Measurements from ENCODE around the gene OR10G2.

- no peak for TF ChIP-seq EZH2 (IDR thresholded peaks at IDR 0.05; ENCODE audit: low read length)
- TF ChIP-seq CTCF (optimal IDR thresholded peaks at IDR 0.05 in 1 of 3, IDR thresholded peaks at IDR 0.05 in 1 of 3, conservative IDR thresholded peaks at IDR 0.05 in 1 of 3; ENCODE audit: extremely low read depth in 1 of 3, insufficient read depth in 2 of 3, low read length in 3 of 3) = no peak
These were observed 39.0 kb upstream of the OR10G2 start, which contains the start of gene OR4E1 for GRCh38 chr14:21673718-21674117.
